NCI-H226 (cell line): ENCODE measurements around the gene ITSN1.
"Not testable (repeated sequence)": the region's sequence is repeated elsewhere in the genome, so short reads cannot be mapped to it uniquely, and the experiment has no call there.

Experiments
- DNase-seq: peaks from one replicate; pipeline ENCODE4 v3.0.0-alpha.2; 2015

ITSN1 gene

GRCh38 chr21:33651965-33652680 is 9.8 kb downstream of the ITSN1 start:
- no peak for DNase-seq

GRCh38 chr21:33654412-33654811 is 12.1 kb downstream of the ITSN1 start:
- DNase-seq, result no peak

- DNase-seq, result peak; percentile 98
These were observed 13.4 kb downstream of the ITSN1 start for GRCh38 chr21:33655588-33656221.

- DNase-seq, result no peak
These were observed 15.0 kb downstream of the ITSN1 start for GRCh38 chr21:33657124-33657820.

GRCh38 chr21:33658919-33659567 is 16.7 kb downstream of the ITSN1 start:
- DNase-seq, result no peak

- no peak for DNase-seq
These were observed 17.3 kb downstream of the ITSN1 start for GRCh38 chr21:33659568-33659949.

- DNase-seq, result no peak
These were observed 18.1 kb downstream of the ITSN1 start for GRCh38 chr21:33660406-33660805.

GRCh38 chr21:33661146-33661545 is 18.8 kb downstream of the ITSN1 start:
- no peak for DNase-seq

- DNase-seq, result no peak
These were observed 19.7 kb downstream of the ITSN1 start for GRCh38 chr21:33662046-33662445.

- DNase-seq, result no peak
These were observed 20.9 kb downstream of the ITSN1 start for GRCh38 chr21:33663241-33663640.

GRCh38 chr21:33664135-33664534 is 21.8 kb downstream of the ITSN1 start:
- DNase-seq, result no peak

GRCh38 chr21:33666153-33666552 is 23.9 kb downstream of the ITSN1 start:
- DNase-seq, result no peak

- DNase-seq, result no peak
These were observed 25.3 kb downstream of the ITSN1 start for GRCh38 chr21:33667636-33668035.

- peak; percentile 55 for DNase-seq
These were observed 25.9 kb downstream of the ITSN1 start for GRCh38 chr21:33668180-33668579.

- DNase-seq, result no peak
These were observed 26.3 kb downstream of the ITSN1 start for GRCh38 chr21:33668620-33669019.

GRCh38 chr21:33670076-33670978 is 28.0 kb downstream of the ITSN1 start:
- DNase-seq, result peak; percentile 40

- no peak for DNase-seq
These were observed 31.2 kb downstream of the ITSN1 start for GRCh38 chr21:33673473-33673872.

GRCh38 chr21:33674226-33674625 is 31.9 kb downstream of the ITSN1 start:
- no peak for DNase-seq

- DNase-seq, result not testable (repeated sequence)
These were observed 34.4 kb downstream of the ITSN1 start for GRCh38 chr21:33676666-33677065.

GRCh38 chr21:33677450-33677849 is 35.1 kb downstream of the ITSN1 start:
- DNase-seq, result no peak

- no peak for DNase-seq
These were observed 38.6 kb downstream of the ITSN1 start for GRCh38 chr21:33680870-33681269.

- peak; percentile 98 for DNase-seq
These were observed 40.8 kb downstream of the ITSN1 start for GRCh38 chr21:33682992-33683627.
